Right atrium auricular region (tissue), 2 donors: ENCODE measurements around the gene NOP56. TPM values are rescaled to one million over a fixed set of nuclear protein-coding genes. Genes with fewer than 3 reads are reported as not detected.

Source experiments
- DNase-seq: peaks from one replicate; pipeline ENCODE4 v3.0.0-alpha.2; 2019; ENCODE audit warnings: low spot score
- H3K27ac ChIP-seq, 2 donors: fragments of 200-600 bp; sonication (generic); 1 replicate in 1 of 2; 2 replicates in 1 of 2; pipeline ENCODE4 v1.5.1; 2016 to 2019
- H3K27me3 ChIP-seq, 2 donors: fragments of 200-600 bp; sonication (generic); one replicate each; pipeline versions ENCODE4 v1.5.1 to v1.6.0; 2017 to 2019
- H3K36me3 ChIP-seq: fragments of 200-600 bp; sonication (generic); one replicate; pipeline ENCODE4 v1.5.1; 2016
- H3K4me1 ChIP-seq, 2 donors: fragments of 200-600 bp; sonication (generic); one replicate each; pipeline versions ENCODE4 v1.5.1 to v1.6.0; 2017 to 2019
- H3K4me3 ChIP-seq, 2 donors: fragments of 200-600 bp; sonication (generic); 1 replicate in 1 of 2; 2 replicates in 1 of 2; pipeline ENCODE4 v1.5.1; 2017 to 2019; ENCODE audit warnings: mild to moderate bottlenecking in 1 of 2, moderate library complexity in 1 of 2
- H3K9me3 ChIP-seq, 2 donors: fragments of 200-600 bp; sonication (generic); one replicate each; pipeline ENCODE4 v1.5.1; 2019
- microRNA counts, 2 donors: library from miRNA; unstranded; fragments of <30 nt; microRNA quantifications; one replicate each; lab custom pipeline; 2016 to 2017
- microRNA-seq, 2 donors: library from miRNA; unstranded; fragments of <30 nt; microRNA quantifications; one replicate each; pipeline ENCODE4, GENCODE V29; 2016 to 2017; ENCODE audit warnings: borderline number of aligned reads in 2 of 2, borderline replicate concordance in 1 of 2
- total RNA-seq, 2 donors: library from RNA; depleted of rRNA; stranded (reverse); fragments of >200 nt; gene quantifications; one replicate each; pipeline ENCODE4 v1.1.0, GENCODE V29; 2016
- TF ChIP-seq, protein P1 (sequence below), 2 donors: fragments of 200-600 bp; sonication (generic); IDR thresholded peaks; one replicate each; pipeline ENCODE4 v1.5.1; 2019; ENCODE audit warnings: antibody characterized with exemption in 2 of 2

Gene NOP56
- total RNA-seq, 2 donors from 2014 or later: 30.9 to 47.1 TPM

DNA sequence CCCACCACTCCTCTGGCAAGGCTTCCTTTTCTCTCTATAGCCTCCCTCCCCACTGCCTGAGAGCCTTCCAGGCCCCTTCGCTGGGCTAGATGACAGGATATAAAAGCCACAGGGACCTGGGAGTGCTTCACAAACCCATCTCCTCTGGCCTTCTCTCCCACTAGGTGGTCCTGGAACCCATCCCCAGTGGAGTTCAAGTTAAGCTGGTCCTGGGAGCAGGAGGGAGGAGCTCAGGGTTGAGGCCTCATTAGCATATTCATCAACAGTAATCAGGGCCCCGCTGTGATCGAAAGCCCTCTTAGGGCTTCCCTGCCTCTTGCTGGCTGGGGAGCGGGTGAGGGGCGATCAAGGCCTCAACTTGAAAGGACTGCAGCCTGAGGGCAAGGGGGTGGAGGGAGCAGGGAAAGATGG is 49.2 kb downstream of the NOP56 start:
- TF ChIP-seq, protein P1, sequence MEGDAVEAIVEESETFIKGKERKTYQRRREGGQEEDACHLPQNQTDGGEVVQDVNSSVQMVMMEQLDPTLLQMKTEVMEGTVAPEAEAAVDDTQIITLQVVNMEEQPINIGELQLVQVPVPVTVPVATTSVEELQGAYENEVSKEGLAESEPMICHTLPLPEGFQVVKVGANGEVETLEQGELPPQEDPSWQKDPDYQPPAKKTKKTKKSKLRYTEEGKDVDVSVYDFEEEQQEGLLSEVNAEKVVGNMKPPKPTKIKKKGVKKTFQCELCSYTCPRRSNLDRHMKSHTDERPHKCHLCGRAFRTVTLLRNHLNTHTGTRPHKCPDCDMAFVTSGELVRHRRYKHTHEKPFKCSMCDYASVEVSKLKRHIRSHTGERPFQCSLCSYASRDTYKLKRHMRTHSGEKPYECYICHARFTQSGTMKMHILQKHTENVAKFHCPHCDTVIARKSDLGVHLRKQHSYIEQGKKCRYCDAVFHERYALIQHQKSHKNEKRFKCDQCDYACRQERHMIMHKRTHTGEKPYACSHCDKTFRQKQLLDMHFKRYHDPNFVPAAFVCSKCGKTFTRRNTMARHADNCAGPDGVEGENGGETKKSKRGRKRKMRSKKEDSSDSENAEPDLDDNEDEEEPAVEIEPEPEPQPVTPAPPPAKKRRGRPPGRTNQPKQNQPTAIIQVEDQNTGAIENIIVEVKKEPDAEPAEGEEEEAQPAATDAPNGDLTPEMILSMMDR (IDR thresholded peaks at IDR 0.05): no peak
- Histone ChIP-seq H3K36me3 (no peaks in the 10 kb centered on the region), H3K9me3 (no peaks in the 10 kb centered on the region), H3K27me3 (no peaks in the 10 kb centered on the region), H3K4me1 (no peaks in the 10 kb centered on the region), H3K27ac (no peak overlapping the region), H3K4me3 (no peak overlapping the region)
- peak; percentile 9 for DNase-seq

DNA sequence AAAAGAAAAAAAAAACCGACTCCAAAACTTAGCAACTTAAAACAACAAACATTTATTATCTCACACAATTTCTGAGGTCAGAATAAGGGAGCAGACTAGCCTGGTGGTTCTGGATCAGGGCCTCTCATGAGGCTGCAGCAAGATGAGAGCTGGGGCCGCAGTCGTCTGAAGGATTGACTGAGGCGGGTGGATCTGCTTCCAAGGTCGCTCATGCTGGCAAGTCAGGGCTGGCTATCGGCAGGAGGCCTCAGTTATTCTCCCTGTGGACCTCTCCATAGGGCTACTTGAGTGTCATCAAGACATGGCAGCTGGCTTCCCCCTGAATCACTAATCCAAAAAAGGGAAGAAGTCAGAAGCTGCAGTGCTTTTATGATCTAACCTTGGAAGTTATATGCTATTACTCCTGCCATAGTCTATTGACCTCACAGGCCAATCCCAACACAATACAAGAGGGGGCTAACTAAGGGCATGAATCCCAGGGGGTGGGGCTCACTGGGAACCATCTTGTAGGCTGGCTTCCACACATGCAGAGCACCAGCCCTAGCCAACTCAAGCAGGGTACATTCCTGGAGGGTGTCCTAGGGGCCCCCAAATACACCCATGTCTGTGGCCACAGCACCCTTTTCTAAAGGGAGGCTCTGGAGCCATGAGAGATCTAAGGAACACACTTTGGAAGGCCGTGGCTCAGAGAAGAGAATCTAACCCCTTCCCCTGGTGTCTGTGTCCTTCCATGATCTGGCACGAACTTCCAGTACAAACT is 51.5 kb downstream of the NOP56 start:
- DNase-seq: no peak
- H3K27ac ChIP-seq: no peak overlapping the region
- TF ChIP-seq, protein P1 (IDR thresholded peaks at IDR 0.05): no peak
- H3K36me3 ChIP-seq: no peaks in the 10 kb centered on the region
- no peaks in the 10 kb centered on the region for H3K27me3 ChIP-seq
- no peaks in the 10 kb centered on the region for H3K9me3 ChIP-seq
- no peak overlapping the region for H3K4me3 ChIP-seq
- no peaks in the 10 kb centered on the region for H3K4me1 ChIP-seq

DNA sequence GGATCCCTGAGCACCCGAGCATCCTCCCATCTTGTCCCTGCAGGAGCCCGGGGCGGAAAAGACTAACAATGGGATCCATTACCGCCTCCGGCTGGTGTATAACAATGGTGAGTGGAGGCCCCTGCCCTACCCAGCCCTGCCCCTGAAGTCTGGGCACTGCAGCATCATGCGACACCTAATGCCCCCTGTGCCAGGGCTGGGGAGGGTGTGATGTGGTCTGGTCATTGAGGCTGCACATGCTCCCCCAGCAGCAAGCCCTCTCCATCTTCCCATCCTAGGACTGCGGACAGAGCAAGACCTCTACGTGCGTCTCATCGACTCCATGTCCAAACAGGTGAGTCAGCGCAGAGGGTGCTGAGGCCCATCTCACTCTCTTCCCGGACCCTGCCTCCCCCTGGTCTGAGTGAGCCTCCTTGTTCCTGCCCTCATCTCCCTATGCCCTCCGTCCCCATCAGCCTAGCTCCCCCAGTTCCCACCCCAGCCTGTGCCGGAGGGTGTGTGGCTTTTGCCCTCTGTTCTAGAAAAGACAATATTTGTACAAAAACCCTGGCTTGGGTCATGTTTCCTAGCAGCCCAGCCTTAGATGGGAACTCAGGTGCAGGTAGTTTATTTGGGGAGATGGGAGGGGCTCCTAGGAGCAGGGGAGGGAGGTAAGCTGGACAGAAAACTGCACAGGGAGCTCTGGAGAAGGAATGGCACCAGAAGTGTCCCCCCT is 53.7 kb downstream of the NOP56 start:
- TF ChIP-seq, protein P1 (IDR thresholded peaks at IDR 0.05): no peak
- DNase-seq: no peak

DNA sequence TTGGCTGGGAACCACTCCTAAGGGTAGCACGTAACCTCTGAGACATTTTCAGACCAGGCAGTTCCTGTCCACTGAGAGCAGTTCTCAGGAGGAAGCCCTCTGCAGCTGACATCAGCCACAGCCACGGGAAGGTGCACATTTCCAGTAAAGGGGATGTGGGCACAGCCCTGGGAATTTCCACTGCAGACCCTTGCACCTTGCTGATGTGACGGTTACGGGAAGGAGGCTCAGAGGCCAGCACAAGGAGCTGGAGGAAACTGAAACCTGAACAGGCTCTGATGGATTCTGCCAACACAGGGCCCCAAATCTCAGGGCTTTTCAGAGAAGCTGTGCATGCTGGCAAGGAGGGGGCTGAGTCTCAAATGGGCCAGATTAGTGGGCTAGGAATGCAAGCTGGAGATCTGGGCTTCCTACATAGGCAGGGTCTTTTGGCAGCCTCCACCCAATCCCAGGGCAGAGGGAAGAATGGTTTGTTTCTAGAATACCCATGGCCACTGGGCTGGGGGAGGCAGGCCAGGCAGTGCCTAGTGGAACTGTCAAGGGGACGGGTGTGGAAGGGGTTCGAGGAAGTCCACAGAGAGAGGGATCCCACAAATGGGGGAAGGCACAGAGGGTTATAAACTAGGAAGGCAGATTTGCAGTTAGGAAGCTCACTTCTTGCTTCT is 54.4 kb downstream of the NOP56 start:
- DNase-seq: peak; percentile 38
- no peaks in the 10 kb centered on the region for H3K27me3 ChIP-seq
- H3K4me3 ChIP-seq: no peak overlapping the region
- no peaks in the 10 kb centered on the region for H3K9me3 ChIP-seq
- no peaks in the 10 kb centered on the region for H3K36me3 ChIP-seq
- no peaks in the 10 kb centered on the region for H3K4me1 ChIP-seq
- no peak overlapping the region for H3K27ac ChIP-seq
- TF ChIP-seq, protein P1 (IDR thresholded peaks at IDR 0.05): no peak

More for the DNA sequence above, 53.7 kb downstream of the NOP56 start:
- no peak overlapping the region for H3K4me3 ChIP-seq
- no peaks in the 10 kb centered on the region for H3K9me3 ChIP-seq
- H3K4me1 ChIP-seq: no peaks in the 10 kb centered on the region
- no peaks in the 10 kb centered on the region for H3K27me3 ChIP-seq
- H3K36me3 ChIP-seq: no peaks in the 10 kb centered on the region
- H3K27ac ChIP-seq: no peak overlapping the region

DNA sequence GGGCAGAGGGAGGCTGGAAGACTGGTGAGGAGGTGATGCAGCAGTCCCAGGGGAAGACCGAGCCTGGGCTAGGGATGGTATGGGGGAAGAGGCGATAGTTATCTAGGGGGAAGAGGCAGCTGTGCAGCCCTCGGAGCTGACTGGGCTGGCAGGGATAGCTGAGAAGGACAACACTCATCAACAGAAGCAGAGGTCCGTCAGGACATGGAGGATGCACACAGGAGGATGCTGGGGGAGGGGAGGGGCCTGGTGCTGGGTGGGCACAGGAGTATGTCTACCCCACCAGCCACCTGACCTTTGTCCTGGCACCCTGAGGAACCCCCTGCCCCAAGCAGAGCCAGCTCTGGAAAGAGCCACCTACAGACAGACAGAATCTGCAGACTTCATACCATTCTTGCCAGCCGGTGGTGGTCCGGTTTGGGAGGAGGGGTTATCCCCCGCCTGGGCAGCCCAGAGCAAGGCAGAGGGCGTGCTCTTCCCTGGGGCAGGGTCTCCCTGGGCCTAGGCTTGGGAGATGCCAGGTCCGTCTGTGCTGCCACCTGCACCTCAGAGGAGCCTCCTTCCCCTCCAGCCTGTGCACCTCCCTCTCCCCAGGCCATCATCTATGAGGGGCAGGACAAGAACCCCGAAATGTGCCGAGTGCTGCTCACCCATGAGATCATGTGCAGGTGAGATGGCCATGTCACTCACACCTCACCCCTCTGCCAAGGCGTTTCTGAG is 55.1 kb downstream of the NOP56 start:
- H3K4me3 ChIP-seq: no peak overlapping the region

More for the DNA sequence above, 55.1 kb downstream of the NOP56 start:
- Histone ChIP-seq H3K27ac (no peak overlapping the region), H3K36me3 (no peaks in the 10 kb centered on the region), H3K27me3 (no peaks in the 10 kb centered on the region), H3K4me1 (no peaks in the 10 kb centered on the region), H3K9me3 (no peaks in the 10 kb centered on the region)
- TF ChIP-seq, protein P1 (IDR thresholded peaks at IDR 0.05): no peak
- peak; percentile 5 for DNase-seq

MicroRNAs encoded within 50 kb of the gene (microRNA counts, 767-probe panel; counts per million panel counts)
- 0 to 31.0 counts per million in 2 donors for microRNA hsa-miR-1292 (lab: Ali Mortazavi, UCI)

Small RNAs within 50 kb of the gene (microRNA-seq; reads per million reads assigned to microRNA genes)
- 3.5 to 7.1 reads per million in 2 donors for gene MIR1292

Other genes starting within 250 kb of the NOP56 start
- gene SNRPB, start 181.8 kb upstream of the NOP56 start, total RNA-seq: 100 to 1,000 TPM in 1 of 2 donors, 10 to 100 TPM in 1; 78.7 to 105 TPM
- gene ZNF343, start 143.7 kb upstream of the NOP56 start, total RNA-seq: 1 to 10 TPM; 5.1 TPM
- gene TMC2, start 116.1 kb upstream of the NOP56 start, total RNA-seq: not detected
- gene IDH3B, start 11.6 kb downstream of the NOP56 start, total RNA-seq: 100 to 1,000 TPM; 145 to 217 TPM
- gene EBF4, start 40.1 kb downstream of the NOP56 start, total RNA-seq: 1 to 10 TPM; 2.5 to 8.5 TPM
- 1 to 10 TPM; 2.9 to 4.4 TPM for gene CPXM1, start 148.0 kb downstream of the NOP56 start, total RNA-seq
- not detected for gene C20orf141, start 162.4 kb downstream of the NOP56 start, total RNA-seq
- gene TMEM239, start 163.7 kb downstream of the NOP56 start, total RNA-seq: not detected
- 10 to 100 TPM in 1 of 2 donors, 1 to 10 TPM in 1; 8.3 to 10.0 TPM for gene PCED1A, start 188.0 kb downstream of the NOP56 start, total RNA-seq
- gene VPS16, start 188.1 kb downstream of the NOP56 start, total RNA-seq: 10 to 100 TPM; 12.8 to 16.4 TPM
- gene PTPRA, start 220.8 kb downstream of the NOP56 start, total RNA-seq: 10 to 100 TPM; 32.8 to 46.0 TPM